GM19239 (cell line): ENCODE data around the gene STARD10.
"Not testable (repeated sequence)": the region's sequence is repeated elsewhere in the genome, so short reads cannot be mapped to it uniquely, and the experiment has no call there.

Experiments used
- DNase-seq: peaks from one replicate; pipeline ENCODE4 v3.0.0; 2011; ENCODE audit warnings: low spot score; ENCODE audit not compliant: insufficient read length
- FAIRE-seq: peaks from 2 replicates; lab custom pipeline; 2011; peaks lifted over from hg19 to GRCh38; lab: Jason Lieb, UNC

Gene STARD10

DNA sequence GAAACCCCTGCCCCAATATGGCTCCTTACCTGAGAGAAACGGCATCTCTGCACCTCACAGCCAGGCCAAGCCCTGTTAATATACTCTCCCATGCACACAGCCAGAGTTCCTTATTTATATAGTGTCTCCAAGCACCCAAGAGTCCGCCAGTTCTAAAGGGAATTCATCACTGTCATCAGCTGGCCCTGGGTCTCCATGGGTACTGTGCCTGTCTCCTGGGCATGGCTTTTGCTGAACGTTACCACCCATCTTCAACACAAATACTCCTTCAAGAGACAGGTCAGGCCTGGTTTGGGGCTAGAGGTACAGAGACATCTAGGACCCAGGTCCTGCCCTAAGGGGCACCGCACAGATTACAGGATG, 18.7 kb upstream of the STARD10 start:
- no peak for FAIRE-seq

GRCh38 chr11:72811686-72812085, 17.8 kb upstream of the STARD10 start:
- DNase-seq, FAIRE-seq: not testable (repeated sequence)

More for the DNA sequence above, 18.7 kb upstream of the STARD10 start:
- no peak for DNase-seq

DNA sequence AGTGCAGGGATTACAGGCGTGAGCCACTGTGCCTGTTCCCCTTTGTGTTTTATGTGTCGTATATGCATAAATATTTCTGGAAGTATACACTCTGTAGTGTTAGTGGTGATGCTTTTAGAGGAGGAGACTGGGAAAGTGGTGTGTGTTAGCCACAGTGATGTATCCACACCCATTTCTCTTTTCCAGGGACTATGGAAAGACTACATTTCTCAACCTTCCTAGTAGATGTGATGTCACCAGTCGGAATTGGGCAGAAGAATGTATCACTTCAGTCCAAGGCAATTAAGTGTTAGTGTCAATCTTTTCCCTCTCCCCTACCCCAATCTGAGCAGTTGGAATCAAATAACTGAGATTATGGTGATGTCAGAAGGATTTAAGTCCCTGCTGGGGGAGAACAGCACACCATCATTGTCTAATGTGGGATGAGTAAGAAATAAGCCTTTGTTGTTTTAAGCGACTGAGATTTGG, 14.5 kb upstream of the STARD10 start:
- FAIRE-seq = no peak
- no peak for DNase-seq

DNA sequence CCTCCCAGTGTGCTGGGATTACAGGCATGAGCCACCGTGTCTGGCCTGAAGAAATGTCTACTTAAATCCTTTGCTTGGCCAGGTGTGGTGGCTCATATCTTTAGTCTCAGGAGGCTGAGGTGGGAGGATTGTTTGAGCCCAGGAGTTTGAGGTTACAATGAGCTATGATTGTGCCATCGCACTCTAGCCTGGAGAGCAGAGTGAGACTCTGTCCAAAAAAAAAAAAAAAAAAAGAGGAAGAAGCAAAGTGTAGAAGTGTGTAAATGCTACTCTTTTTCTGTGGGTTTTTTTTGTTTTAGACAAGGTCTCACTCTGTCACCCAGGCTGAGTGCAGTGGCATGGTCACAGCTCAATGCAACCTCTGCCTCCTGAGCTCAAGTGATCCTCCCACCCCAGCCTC, 13.9 kb upstream of the STARD10 start:
- DNase-seq = no peak
- no peak for FAIRE-seq

GRCh38 chr11:72807021-72807693, 13.3 kb upstream of the STARD10 start:
- DNase-seq = no peak
- FAIRE-seq = no peak

DNA sequence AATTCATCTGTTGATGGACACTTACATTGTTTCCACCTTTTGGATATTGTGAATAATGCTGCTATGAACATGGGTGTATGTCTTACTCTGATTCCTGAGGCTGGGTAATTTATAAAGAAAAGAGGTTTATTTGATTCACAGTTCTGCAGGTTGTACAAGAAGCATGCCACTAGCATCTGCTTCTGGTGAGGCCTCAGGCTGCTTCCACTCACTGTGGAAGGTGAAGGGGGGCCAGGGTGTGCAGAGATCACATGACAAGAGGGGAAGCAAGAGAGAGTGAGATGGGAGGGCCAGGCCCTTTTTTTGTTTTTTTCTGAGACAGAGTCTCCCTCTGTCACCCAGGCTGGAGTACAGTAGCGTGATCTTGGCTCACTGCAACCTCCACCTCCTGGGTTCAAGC, 12.5 kb upstream of the STARD10 start:
- DNase-seq, FAIRE-seq: not testable (repeated sequence)

DNA sequence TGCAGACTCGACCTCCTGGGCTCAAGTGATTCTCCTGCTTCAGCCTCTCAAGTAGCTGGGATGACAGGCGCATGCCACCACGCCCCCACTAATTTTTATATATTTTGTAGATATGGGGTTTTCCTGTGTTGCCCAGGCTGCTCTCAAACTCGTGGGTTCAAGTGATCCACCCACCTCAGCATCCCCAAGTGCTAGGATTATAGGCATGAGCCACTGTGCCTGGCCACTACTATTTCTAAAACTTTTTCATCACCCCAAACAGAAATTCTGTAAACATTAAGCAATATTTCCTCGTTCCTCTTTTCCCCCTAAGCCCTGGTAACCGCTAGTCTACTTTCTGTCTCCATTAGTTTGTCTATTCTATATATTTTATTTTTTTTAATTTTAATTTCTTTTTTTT, 11.4 kb upstream of the STARD10 start:
- DNase-seq = no peak

DNA sequence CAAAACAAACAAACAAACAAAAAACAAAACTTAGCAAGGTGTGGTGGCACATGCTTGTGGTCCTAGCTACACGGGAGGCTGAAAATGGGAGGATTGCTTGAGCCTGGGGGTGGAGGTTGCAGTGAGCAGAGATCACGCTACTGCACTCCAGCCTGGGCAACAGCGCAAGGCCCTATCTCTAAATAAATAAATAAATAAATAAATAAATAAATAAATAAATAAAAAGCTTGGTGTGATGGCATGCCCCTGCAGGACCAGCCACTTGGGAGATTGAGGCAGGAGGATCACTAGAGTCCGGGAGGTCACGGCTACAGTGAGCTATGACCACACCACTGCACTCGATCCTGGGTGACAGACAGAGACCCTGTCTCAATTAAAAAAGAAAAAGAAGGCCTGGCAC, 9.0 kb upstream of the STARD10 start:
- DNase-seq (no peak), FAIRE-seq (no peak)

More for the DNA sequence above, 11.4 kb upstream of the STARD10 start:
- FAIRE-seq = no peak

- DNase-seq = no peak
- FAIRE-seq = no peak
Observed at GRCh38 chr11:72799441-72799840, 5.6 kb upstream of the STARD10 start.

DNA sequence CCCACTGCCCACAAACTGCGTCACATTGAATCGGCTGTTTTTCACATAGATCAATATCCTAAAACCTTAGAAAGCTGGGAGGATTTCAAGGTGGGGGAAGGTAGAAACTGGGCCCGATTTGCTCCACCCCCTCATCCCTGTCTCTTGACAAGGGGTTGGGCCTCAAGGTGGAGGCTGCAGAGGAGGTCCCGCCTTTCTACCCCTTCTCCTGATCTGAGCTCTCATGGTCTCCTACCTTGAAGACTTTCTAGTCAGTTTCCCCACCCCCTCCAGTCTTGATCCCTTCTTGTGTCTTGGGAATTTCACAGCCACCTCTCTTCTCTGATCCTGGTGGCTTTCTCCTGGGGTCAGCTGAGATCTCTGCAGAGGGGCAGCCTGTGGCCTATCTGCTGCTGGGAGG, 4.5 kb upstream of the STARD10 start:
- FAIRE-seq = no peak
- no peak for DNase-seq

- FAIRE-seq (no peak), DNase-seq (no peak)
Observed at GRCh38 chr11:72793076-72793424, 797 bp downstream of the STARD10 start.

DNA sequence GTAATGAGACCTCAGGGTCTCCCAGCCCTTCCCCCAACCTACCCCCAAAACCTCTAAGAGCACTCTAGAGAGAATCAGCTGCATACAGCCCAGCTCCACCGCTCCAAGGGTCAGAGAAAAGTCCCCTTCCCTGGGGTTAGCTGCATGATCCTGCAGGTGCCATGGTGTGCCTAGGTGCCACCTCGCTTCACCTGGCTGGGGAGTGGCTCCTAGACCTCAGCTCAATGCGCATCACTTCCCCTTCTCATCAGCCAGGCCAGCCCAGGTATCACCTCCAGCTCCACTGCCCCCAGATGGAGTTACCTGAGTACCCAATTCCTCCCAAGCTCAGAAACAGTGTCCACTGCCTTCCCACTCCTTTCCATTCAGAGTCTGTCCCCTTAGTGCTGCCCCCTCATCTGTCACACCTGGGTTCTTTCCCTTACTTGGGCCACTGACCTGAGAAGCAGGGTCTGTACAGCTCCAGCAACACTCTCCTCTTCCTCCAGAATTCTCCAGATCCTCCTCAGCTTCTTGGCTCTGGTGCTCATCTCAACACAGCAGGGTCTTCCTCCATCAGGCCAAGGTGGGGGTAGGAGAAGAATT, 1.3 kb downstream of the STARD10 start:
- no peak for FAIRE-seq
- DNase-seq = no peak

GRCh38 chr11:72791228-72791627, 2.6 kb downstream of the STARD10 start:
- not testable (repeated sequence) for FAIRE-seq, DNase-seq

DNA sequence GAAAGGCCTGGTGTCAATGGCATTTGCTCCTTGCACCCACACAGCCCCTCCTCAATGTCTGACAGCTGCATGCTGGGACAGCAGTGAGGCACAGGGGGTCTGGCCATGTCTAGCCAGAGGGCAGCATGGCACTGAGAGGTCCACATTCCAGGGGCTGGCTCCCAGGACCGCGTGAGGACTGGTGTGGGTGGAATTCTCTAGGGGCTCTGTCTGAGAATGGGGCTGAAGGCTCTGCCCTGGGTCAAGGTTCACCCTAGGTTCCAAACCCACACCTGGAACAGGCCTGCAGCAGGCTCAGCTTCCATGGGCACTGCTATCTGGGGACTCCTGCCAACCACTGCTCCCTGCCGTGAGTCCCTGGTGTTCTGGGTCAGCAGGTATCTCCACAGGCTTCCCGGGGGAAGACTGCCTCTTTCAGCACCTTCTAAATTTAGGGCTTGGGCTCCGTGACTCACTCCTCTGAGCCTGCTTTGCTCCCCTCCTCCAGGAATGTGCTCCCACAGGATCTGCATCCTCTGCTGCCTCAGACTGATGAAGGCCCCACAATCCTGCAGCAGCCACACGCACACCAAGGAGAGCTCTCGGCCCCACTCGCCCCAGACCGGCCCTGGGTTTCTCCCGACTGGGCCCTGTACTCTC, 4.2 kb downstream of the STARD10 start:
- FAIRE-seq = no peak
- no peak for DNase-seq

- FAIRE-seq (no peak), DNase-seq (no peak)
Observed at GRCh38 chr11:72788241-72788640, 5.6 kb downstream of the STARD10 start.

- peak; percentile 14 for FAIRE-seq
Observed at GRCh38 chr11:72787216-72788104, 6.4 kb downstream of the STARD10 start.

DNA sequence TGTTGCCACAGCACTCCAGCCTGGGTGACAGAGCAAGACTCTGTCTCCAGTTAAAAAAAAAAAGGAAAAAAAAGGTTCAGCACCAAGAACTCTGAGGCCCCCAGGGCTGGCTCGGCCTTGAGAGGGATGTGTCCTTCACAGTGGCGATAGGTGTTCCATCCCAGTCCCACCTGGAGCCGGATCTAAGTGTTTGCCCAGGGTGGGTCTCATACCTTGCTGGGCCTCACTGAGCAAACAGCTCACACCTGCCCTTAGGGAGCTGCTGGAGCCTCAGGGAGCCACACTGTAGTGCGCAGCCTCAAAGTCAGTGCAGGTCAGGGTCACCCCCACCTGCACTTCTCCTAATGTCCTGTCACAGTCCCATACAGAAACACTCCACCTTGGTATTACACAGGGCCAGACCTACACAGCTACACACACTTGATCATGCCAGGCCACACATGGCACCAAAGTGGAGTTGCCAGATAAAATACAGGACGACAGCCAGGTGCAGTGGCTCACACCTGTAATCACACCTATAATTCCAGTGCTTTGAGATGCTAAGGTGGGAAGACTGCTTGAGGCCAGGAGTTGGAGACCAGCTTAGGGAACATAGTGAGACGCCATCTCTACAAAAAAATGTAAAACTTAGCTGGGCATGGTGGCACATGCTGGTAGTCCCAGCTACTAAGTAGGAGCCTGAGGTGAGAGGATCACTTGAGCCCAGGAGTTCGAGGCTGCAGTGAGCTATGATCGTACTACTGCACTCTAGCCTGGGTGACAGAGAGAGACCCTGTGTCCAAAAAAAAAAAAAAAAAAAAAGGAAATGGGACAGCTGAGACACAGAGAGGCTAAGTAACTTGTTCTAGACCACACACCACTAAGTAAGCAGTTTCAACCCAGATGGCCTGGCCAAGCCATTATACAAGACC, 7.3 kb downstream of the STARD10 start:
- no peak for FAIRE-seq
- no peak for DNase-seq

More at GRCh38 chr11:72787216-72788104, 6.4 kb downstream of the STARD10 start:
- peak; percentile 75 for DNase-seq

GRCh38 chr11:72784662-72785061, 9.2 kb downstream of the STARD10 start:
- FAIRE-seq = no peak
- DNase-seq = no peak

GRCh38 chr11:72783144-72783905, 10.5 kb downstream of the STARD10 start:
- DNase-seq (no peak), FAIRE-seq (no peak)
